Astrocyte of the cerebellum (primary cell): ENCODE data around the gene ARHGAP35.

Source experiments
- DNase-seq: peaks from one replicate; pipeline ENCODE4 v3.0.0-alpha.2; 2011; ENCODE audit warnings: low read depth
- H3K4me3 ChIP-seq: 2 replicates; pipeline ENCODE4 v1.5.1; 2011; ENCODE audit warnings: mild to moderate bottlenecking, low read depth, low read length, moderate library complexity
- CTCF ChIP-seq: IDR thresholded peaks from 2 replicates; pipeline ENCODE4 v1.5.1; 2012; ENCODE audit warnings: low read length, low read depth, moderate library complexity, mild to moderate bottlenecking; ENCODE audit errors: missing control alignments
- in situ Hi-C: cut with HindIII; loops from 2 replicates; pipeline ENCODE4 v1.10.0; 2017; ENCODE audit warnings: low sequenced_read_pairs

ARHGAP35 gene

GRCh38 chr19:46887240-46887782 is 26.5 kb downstream of the ARHGAP35 start:
- DNase-seq, result no peak
- no peak for TF ChIP-seq CTCF
- in situ Hi-C loops, result no loop called here
- no peak overlapping the region for H3K4me3 ChIP-seq

- H3K4me3 ChIP-seq, result no peak overlapping the region
- peak; percentile 38 for DNase-seq
- in situ Hi-C loops, result loop anchor here (5.0 kb wide), 1 partner anchor 77 kb away; no protein-coding TSS in a partner anchor
- no peak for TF ChIP-seq CTCF
These were observed 29.8 kb downstream of the ARHGAP35 start for GRCh38 chr19:46890423-46891170.

- no peak overlapping the region for H3K4me3 ChIP-seq
- in situ Hi-C loops, result loop anchor here (5.0 kb wide), 1 partner anchor 75 kb away; no protein-coding TSS in a partner anchor
- DNase-seq, result no peak
- no peak for TF ChIP-seq CTCF
These were observed 31.7 kb downstream of the ARHGAP35 start for GRCh38 chr19:46892252-46893179.

- no peak for DNase-seq
- no peak for TF ChIP-seq CTCF
- H3K4me3 ChIP-seq, result no peak overlapping the region
- in situ Hi-C loops, result no loop called here
These were observed 35.4 kb downstream of the ARHGAP35 start for GRCh38 chr19:46896076-46896794.

- in situ Hi-C loops, result no loop called here
- peak; percentile 74 for DNase-seq
- H3K4me3 ChIP-seq, result no peak overlapping the region
- TF ChIP-seq CTCF, result no peak
These were observed 37.9 kb downstream of the ARHGAP35 start for GRCh38 chr19:46898731-46899130.

- no peak overlapping the region for H3K4me3 ChIP-seq
- in situ Hi-C loops, result no loop called here
- TF ChIP-seq CTCF, result no peak
- DNase-seq, result no peak
These were observed 39.5 kb downstream of the ARHGAP35 start for GRCh38 chr19:46900341-46900740.
